ENCODE results near the gene WDR86. TPM values are rescaled to one million over a fixed set of nuclear protein-coding genes. Genes with fewer than 3 reads are reported as not detected.

The WDR86 gene
- total RNA-seq, 1 experiment from 2014 or later = 7.7 TPM

- Histone ChIP-seq H3K4me1 (replicated peaks; ENCODE audit: insufficient read depth) (peaks cover 8% of the 10 kb centered on the region), H3K9me3 (ENCODE audit: insufficient read depth, low read depth) (no peaks in the 10 kb centered on the region), H3K27ac (no peak overlapping the region), H3K27me3 (ENCODE audit: insufficient read depth, low read depth) (no peaks in the 10 kb centered on the region), H3K79me2 (ENCODE audit: low read depth) (no peaks in the 10 kb centered on the region), H3K4me2 (no peak overlapping the region), H3K9me2 (ENCODE audit: insufficient read depth) (no peaks in the 10 kb centered on the region), H4K20me1 (ENCODE audit: insufficient read depth) (peaks cover 4% of the 10 kb centered on the region; the same call in 1 of the 2 replicates), H3F3A (ENCODE audit: insufficient read depth, low read depth) (peaks cover 5% of the 10 kb centered on the region; the same call in 1 of the 2 replicates), H3K36me3 (ENCODE audit: low read depth) (no peaks in the 10 kb centered on the region), H3K4me3 (no peak overlapping the region), H2AFZ (no peak overlapping the region)
- intact Hi-C loops (cut with micrococcal nuclease; ENCODE audit: unreplicated experiment) = no loop called here
- no TSS peak for BruUV-seq (replicated peaks)
- POLR2A ChIA-PET (ENCODE audit: unreplicated experiment) = no interaction called here
- no peak for DNase-seq
- CTCF ChIA-PET = no interaction called here
- no peak for TF ChIP-seq CTCF (conservative IDR thresholded peaks at IDR 0.05)
Measured at GRCh38 chr7:151382079-151382885, 27.6 kb downstream of the WDR86 start.

- ChIA-PET CTCF (no interaction called here), POLR2A (ENCODE audit: unreplicated experiment) (no interaction called here)
- no peak for TF ChIP-seq CTCF (conservative IDR thresholded peaks at IDR 0.05)
- TF ChIP-seq EZH2 (IDR thresholded peaks at IDR 0.05; ENCODE audit: low read depth) = no peak
- H2AFZ ChIP-seq = no peak overlapping the region
- H3K9me3 ChIP-seq (ENCODE audit: insufficient read depth, low read depth) = no peaks in the 10 kb centered on the region
- H3K27ac ChIP-seq = no peak overlapping the region
- intact Hi-C loops (cut with micrococcal nuclease; ENCODE audit: unreplicated experiment) = no loop called here
- no peaks in the 10 kb centered on the region for H3K36me3 ChIP-seq (ENCODE audit: low read depth)
- no peak overlapping the region for H3K4me2 ChIP-seq
- no peaks in the 10 kb centered on the region for H3K27me3 ChIP-seq (ENCODE audit: insufficient read depth, low read depth)
- BruUV-seq (replicated peaks) = no TSS peak
- no peak overlapping the region for H3K4me3 ChIP-seq
- H4K20me1 ChIP-seq (ENCODE audit: insufficient read depth) = peaks cover 4% of the 10 kb centered on the region; the same call in 1 of the 2 replicates
- peaks cover 5% of the 10 kb centered on the region; the same call in 1 of the 2 replicates for H3F3A ChIP-seq (ENCODE audit: insufficient read depth, low read depth)
- no peaks in the 10 kb centered on the region for H3K9me2 ChIP-seq (ENCODE audit: insufficient read depth)
- DNase-seq = no peak
- H3K79me2 ChIP-seq (ENCODE audit: low read depth) = no peaks in the 10 kb centered on the region
- H3K4me1 ChIP-seq (replicated peaks; ENCODE audit: insufficient read depth) = peaks cover 4% of the 10 kb centered on the region
Measured at GRCh38 chr7:151381348-151382078, 28.3 kb downstream of the WDR86 start.

GRCh38 chr7:151381098-151381347 lies 28.8 kb downstream of the WDR86 start:
- intact Hi-C loops (cut with micrococcal nuclease; ENCODE audit: unreplicated experiment) = no loop called here
- Histone ChIP-seq H3K9me2 (ENCODE audit: insufficient read depth) (no peaks in the 10 kb centered on the region), H3K27ac (no peak overlapping the region), H3F3A (ENCODE audit: insufficient read depth, low read depth) (peaks cover 5% of the 10 kb centered on the region; the same call in 1 of the 2 replicates), H2AFZ (no peak overlapping the region), H4K20me1 (ENCODE audit: insufficient read depth) (peaks cover 4% of the 10 kb centered on the region; the same call in 1 of the 2 replicates), H3K27me3 (ENCODE audit: insufficient read depth, low read depth) (no peaks in the 10 kb centered on the region), H3K9me3 (ENCODE audit: insufficient read depth, low read depth) (no peaks in the 10 kb centered on the region), H3K4me3 (no peak overlapping the region), H3K4me1 (replicated peaks; ENCODE audit: insufficient read depth) (no peaks in the 10 kb centered on the region), H3K79me2 (ENCODE audit: low read depth) (no peaks in the 10 kb centered on the region), H3K36me3 (ENCODE audit: low read depth) (no peaks in the 10 kb centered on the region), H3K4me2 (no peak overlapping the region)
- TF ChIP-seq EZH2 (IDR thresholded peaks at IDR 0.05; ENCODE audit: low read depth) (no peak), CTCF (conservative IDR thresholded peaks at IDR 0.05) (no peak)
- no TSS peak for BruUV-seq (replicated peaks)
- CTCF ChIA-PET = no interaction called here
- DNase-seq = no peak
- POLR2A ChIA-PET (ENCODE audit: unreplicated experiment) = no interaction called here
